H1 (cell line): ENCODE measurements around the gene SPACA4. TPM values are rescaled to one million over a fixed set of nuclear protein-coding genes. Genes with fewer than 3 reads are reported as not detected.

Source experiments
- CTCF ChIA-PET: fragments of 300-600 bp; sonication (Branson Sonifier 250); formaldehyde crosslinking; loops from one replicate; lab custom pipeline; 2021; ENCODE audit not compliant: partially characterized antibody; lab: Charles Lee
- POLR2A ChIA-PET: fragments of 300-600 bp; sonication (Branson Sonifier 250); formaldehyde crosslinking; loops from one replicate; lab custom pipeline; 2021; ENCODE audit warnings: inconsistent platforms; ENCODE audit not compliant: partially characterized antibody; lab: Charles Lee
- DNase-seq, 2 experiments: peaks; one replicate each; pipeline versions ENCODE4 v3.0.0 to v3.0.0-alpha.2; 2010 to 2022; ENCODE audit warnings: low spot score in 2 of 2, low read depth in 1 of 2, mixed read lengths in 1 of 2
- FAIRE-seq: peaks from 2 replicates; lab custom pipeline; 2011; peaks lifted over from hg19 to GRCh38; lab: Jason Lieb, UNC
- H2AFZ ChIP-seq: 2 replicates; pipeline ENCODE4 v1.8.1; 2012; ENCODE audit warnings: low read length, inconsistent platforms
- H2AK5ac ChIP-seq: 2 replicates; pipeline ENCODE4 v1.6.1; 2013; ENCODE audit warnings: low read depth, low read length
- H2BK120ac ChIP-seq: replicated peaks from 2 replicates; pipeline ENCODE3; 2013; ENCODE audit warnings: low read depth, low read length, inconsistent platforms
- H2BK12ac ChIP-seq: 2 replicates; pipeline ENCODE4 v1.6.1; 2013; ENCODE audit warnings: low read depth, low read length
- H2BK15ac ChIP-seq: 2 replicates; pipeline ENCODE4 v1.6.1; 2013; ENCODE audit warnings: low read length
- H2BK20ac ChIP-seq: 2 replicates; pipeline ENCODE4 v1.6.1; 2013; ENCODE audit warnings: low read length
- H2BK5ac ChIP-seq: 2 replicates; pipeline ENCODE4 v1.6.1; 2013; ENCODE audit warnings: low read depth, low read length
- H3K14ac ChIP-seq: 2 replicates; pipeline ENCODE4 v1.6.1; 2013; ENCODE audit warnings: inconsistent platforms; ENCODE audit not compliant: insufficient read length
- H3K18ac ChIP-seq: 2 replicates; pipeline ENCODE4 v1.6.1; 2013; ENCODE audit warnings: low read length; ENCODE audit errors: extremely low read depth
- H3K23ac ChIP-seq: 2 replicates; pipeline ENCODE4 v1.6.1; 2013; ENCODE audit warnings: inconsistent platforms; ENCODE audit not compliant: insufficient read length
- H3K23me2 ChIP-seq: 2 replicates; pipeline ENCODE4 v1.6.1; 2013; ENCODE audit warnings: low read depth, low read length
- H3K27ac ChIP-seq: 2 replicates; pipeline ENCODE4 v1.6.1; 2011; ENCODE audit warnings: low read depth, low read length, inconsistent platforms
- H3K27me3 ChIP-seq, 4 experiments: replicated peaks in 1 of 4; 1 replicate in 1 of 4; 2 replicates in 3 of 4; pipeline versions ENCODE4 v1.6.1 to v1.8.1; 2011 to 2013; ENCODE audit warnings: low read length in 3 of 4, mild to moderate bottlenecking in 3 of 4, inconsistent platforms in 2 of 4, mixed read lengths in 2 of 4, moderate library complexity in 1 of 4; ENCODE audit not compliant: control insufficient read depth in 3 of 4, insufficient read depth in 3 of 4; ENCODE audit errors: extremely low read depth in 1 of 4
- H3K36me3 ChIP-seq, 4 experiments: 2 replicates each; pipeline versions ENCODE4 v1.6.1 to v1.8.1; 2011 to 2013; ENCODE audit warnings: mild to moderate bottlenecking in 4 of 4, low read length in 3 of 4, moderate library complexity in 2 of 4, control low read depth in 1 of 4, inconsistent platforms in 1 of 4; ENCODE audit not compliant: insufficient read depth in 4 of 4, control insufficient read depth in 2 of 4
- H3K4ac ChIP-seq: replicated peaks from 2 replicates; pipeline ENCODE3; 2013; ENCODE audit warnings: low read length, low read depth, mixed read lengths, inconsistent platforms; ENCODE audit not compliant: insufficient read length
- H3K4me1 ChIP-seq, 4 experiments: replicated peaks in 1 of 4; 1 replicate in 1 of 4; 2 replicates in 3 of 4; pipeline versions ENCODE4 v1.6.1 to v1.8.1; 2011 to 2013; ENCODE audit warnings: low read length in 3 of 4, inconsistent platforms in 2 of 4, mixed read lengths in 1 of 4; ENCODE audit not compliant: insufficient read depth in 4 of 4, control insufficient read depth in 3 of 4
- H3K4me2 ChIP-seq, 2 experiments: 2 replicates each; pipeline versions ENCODE4 v1.6.1 to v1.8.1; 2011 to 2013; ENCODE audit warnings: low read depth in 2 of 2, low read length in 2 of 2, control low read depth in 1 of 2, inconsistent platforms in 1 of 2, mild to moderate bottlenecking in 1 of 2; ENCODE audit not compliant: insufficient read depth in 1 of 2
- H3K4me3 ChIP-seq, 4 experiments: fragments of 200-600, 300-600 bp in 1 of 4; sonication (generic), shearing (Covaris generic), sonication (Bioruptor Twin) in 1 of 4; 2 replicates each; pipeline versions ENCODE4 v1.5.1 to v1.8.1; 2011 to 2016; ENCODE audit warnings: low read length in 4 of 4, low read depth in 3 of 4, control low read depth in 2 of 4, inconsistent platforms in 2 of 4, mild to moderate bottlenecking in 2 of 4, mixed read lengths in 1 of 4, moderate library complexity in 1 of 4; ENCODE audit not compliant: insufficient read depth in 2 of 4; ENCODE audit errors: extremely low read depth in 1 of 4
- H3K56ac ChIP-seq: replicated peaks from 2 replicates; pipeline ENCODE3; 2013; ENCODE audit warnings: low read depth, mild to moderate bottlenecking, mixed read lengths, low read length, inconsistent platforms; ENCODE audit not compliant: insufficient read length
- H3K79me1 ChIP-seq: 2 replicates; pipeline ENCODE4 v1.6.1; 2013; ENCODE audit warnings: low read depth, low read length, control low read depth
- H3K79me2 ChIP-seq, 2 experiments: 2 replicates each; pipeline versions ENCODE4 v1.6.1 to v1.8.1; 2012 to 2013; ENCODE audit warnings: low read length in 2 of 2, mild to moderate bottlenecking in 2 of 2, inconsistent platforms in 1 of 2; ENCODE audit not compliant: insufficient read depth in 2 of 2, control insufficient read depth in 1 of 2
- H3K9ac ChIP-seq, 4 experiments: replicated peaks in 1 of 4; 1 replicate in 1 of 4; 2 replicates in 3 of 4; pipeline versions ENCODE4 v1.6.1 to v1.8.1; 2011 to 2013; ENCODE audit warnings: low read depth in 3 of 4, low read length in 3 of 4, control low read depth in 2 of 4, mild to moderate bottlenecking in 2 of 4, moderate library complexity in 2 of 4, inconsistent platforms in 1 of 4; ENCODE audit errors: extremely low read depth in 1 of 4
- H3K9me3 ChIP-seq, 2 experiments: 2 replicates each; pipeline versions ENCODE4 v1.6.1 to v1.8.1; 2012 to 2013; ENCODE audit warnings: mild to moderate bottlenecking in 2 of 2, moderate library complexity in 2 of 2, control low read depth in 1 of 2, inconsistent platforms in 1 of 2, low read depth in 1 of 2, low read length in 1 of 2, mixed read lengths in 1 of 2; ENCODE audit not compliant: insufficient read depth in 2 of 2
- H4K20me1 ChIP-seq, 2 experiments: replicated peaks in 1 of 2; 2 replicates each; pipeline versions ENCODE3 to v1.8.1; 2011 to 2013; ENCODE audit warnings: inconsistent platforms in 2 of 2, low read length in 2 of 2, mild to moderate bottlenecking in 1 of 2; ENCODE audit not compliant: insufficient read depth in 2 of 2, control insufficient read depth in 1 of 2
- H4K5ac ChIP-seq: 2 replicates; pipeline ENCODE4 v1.6.1; 2013; ENCODE audit warnings: low read length, low read depth, mixed read lengths, inconsistent platforms; ENCODE audit not compliant: insufficient read length
- H4K8ac ChIP-seq: 2 replicates; pipeline ENCODE4 v1.8.0; 2013; ENCODE audit warnings: mild to moderate bottlenecking, moderate library complexity, low read length, inconsistent platforms; ENCODE audit not compliant: insufficient read depth; ENCODE audit errors: extremely low read depth
- H4K91ac ChIP-seq: replicated peaks from 2 replicates; pipeline ENCODE3; 2013; ENCODE audit warnings: low read length, mixed read lengths, inconsistent platforms; ENCODE audit not compliant: insufficient read length
- WGBS, 2 experiments: shearing (Covaris generic) in 1 of 2; methylation state at CpG; one replicate each; pipeline versions ENCODE4 v1.1.6 to v1.1.7; 2013 to 2015; ENCODE audit warnings: low lambda C conversion rate in 2 of 2, mixed read lengths in 2 of 2, inconsistent platforms in 1 of 2, low coverage in 1 of 2, missing lambda C conversion rate in 1 of 2; ENCODE audit not compliant: insufficient replicate concordance in 2 of 2, insufficient coverage in 1 of 2, insufficient read length in 1 of 2; ENCODE audit errors: extremely low coverage in 1 of 2, missing lambda C conversion rate in 1 of 2; 5-methylcytosine and 5-hydroxymethylcytosine counted together
- polyA plus RNA-seq, 7 experiments: library from polyadenylated mRNA; depleted of rRNA in 3 of 7; stranded (reverse) in 5 of 7; unstranded in 2 of 7; fragments of >200 nt in 5 of 7; fragments of 200-250 nt in 2 of 7; gene quantifications; 1 replicate in 5 of 7; 2 replicates in 1 of 7; 4 replicates in 1 of 7; pipeline versions ENCODE4 v1.2.1 to v1.2.3, GENCODE V29; 2011 to 2013; ENCODE audit warnings: missing spikeins in 2 of 7, mixed read lengths in 2 of 7
- total RNA-seq: library from RNA; stranded (reverse); fragmentation: NEBNext Ultra II Directional; extraction: Animal tissue kit (Norgen Biotek cat#: 25700); gene quantifications from 2 replicates; pipeline ENCODE4 v1.2.1, GENCODE V29; 2021

Gene SPACA4
- total and polyA plus RNA-seq, 2 of the 8 experiments (the other 6 are each of a cell fraction or from before 2014, with no cell fraction given), result not detected

GRCh38 chr19:48619692-48620585, 13.4 kb downstream of the SPACA4 start:
- Histone ChIP-seq H2BK5ac (peak overlapping the region; percentile 87), H3K27ac (peak overlapping the region; percentile 87), H2AK5ac (0 out of 2 replicates have a peak overlapping the region, but pooled peaks have one; percentile 7), H2AFZ (no peak overlapping the region), H3K18ac (peak overlapping the region; percentile 54; the same call in 1 of the 2 replicates), H3K4me1 (peaks cover 3 to 36% (median 27%) of the 10 kb centered on the region in 4 experiments), H3K4ac (peak overlapping the region; percentile 48), H3K14ac (no peak overlapping the region), H4K8ac (peak overlapping the region; percentile 66; the same call in 1 of the 2 replicates), H3K4me3 (peak overlapping the region; percentile 83 to 97 (median 94)), H4K91ac (peak overlapping the region; percentile 78), H3K23me2 (peaks cover 14% of the 10 kb centered on the region), H4K5ac (peak overlapping the region; percentile 57), H2BK20ac (no peak overlapping the region), H3K79me1 (peaks cover 4% of the 10 kb centered on the region; the same call in 1 of the 2 replicates), H3K36me3 (peaks cover 17 to 32% (median 21%) of the 10 kb centered on the region in 4 experiments), H2BK12ac (0 out of 2 replicates have a peak overlapping the region, but pooled peaks have one; percentile 32), H3K23ac (no peak overlapping the region), H2BK120ac (no peak overlapping the region), H2BK15ac (peak overlapping the region; percentile 2; the same call in 1 of the 2 replicates), H3K79me2 (peaks cover 20 to 33% of the 10 kb centered on the region in 2 experiments), H3K27me3 (no peaks in the 10 kb centered on the region), H4K20me1 (peaks cover 25 to 30% of the 10 kb centered on the region in 2 experiments), H3K9me3 (no peaks in the 10 kb centered on the region), H3K9ac (peak overlapping the region; percentile 14 to 69 (median 63)), H3K56ac (peak overlapping the region; percentile 75), H3K4me2 (peak overlapping the region; percentile 64 to 71)
- 41% methylated on average over 5 of the region's 6 CpGs; no CpG with 5 or more reads in 1 of the 2 experiments for WGBS, 2 experiments
- FAIRE-seq, result no peak
- ChIA-PET CTCF (interaction anchor here (0.6 to 3.4 kb wide), 5 partner anchors 10 to 374 kb away, joined by 3 to 16 read pairs (median 4); partner anchors contain the start of genes GYS1 and RUVBL2), POLR2A (interaction anchor here (0.6 to 30.9 kb wide), 21 partner anchors 3 to 1057 kb away, joined by 3 to 788 read pairs (median 4); partner anchors contain the start of genes CA11, DBP, FAM83E and PRMT1)
- no peak for DNase-seq
